ENCODE results near the gene UGT1A7. TPM values are rescaled to one million over a fixed set of nuclear protein-coding genes. Genes with fewer than 3 reads are reported as not detected.

The UGT1A7 gene
- total RNA-seq, 1 donor = not detected

- no peak for TF ChIP-seq CTCF (IDR thresholded peaks at IDR 0.05; ENCODE audit: insufficient read depth, low read depth, low read length)
- no peak overlapping the region for H3K4me3 ChIP-seq (ENCODE audit: low read depth, low read length)
- no peak for DNase-seq (ENCODE audit: low read depth)
Observed at GRCh38 chr2:233690444-233690843, 8.7 kb downstream of the UGT1A7 start.

- no peak for DNase-seq (ENCODE audit: low read depth)
- TF ChIP-seq CTCF (IDR thresholded peaks at IDR 0.05; ENCODE audit: insufficient read depth, low read depth, low read length) = no peak
- no peak overlapping the region for H3K4me3 ChIP-seq (ENCODE audit: low read depth, low read length)
Observed at GRCh38 chr2:233691443-233692433, 10.0 kb downstream of the UGT1A7 start.

- H3K4me3 ChIP-seq (ENCODE audit: low read depth, low read length) = no peak within 1 kb of the TSS
- no peak for DNase-seq (ENCODE audit: low read depth)
- TF ChIP-seq CTCF (IDR thresholded peaks at IDR 0.05; ENCODE audit: insufficient read depth, low read depth, low read length) = no peak
Observed at GRCh38 chr2:233692648-233693047, 10.9 kb downstream of the UGT1A7 start, which contains the start of gene UGT1A6. Gene UGT1A6, plus strand, starts transcription at chr2:233692890. Its CDS starts 115 bp downstream, at chr2:233693005.

- no peak for DNase-seq (ENCODE audit: low read depth)
- no peak for TF ChIP-seq CTCF (IDR thresholded peaks at IDR 0.05; ENCODE audit: insufficient read depth, low read depth, low read length)
- H3K4me3 ChIP-seq (ENCODE audit: low read depth, low read length) = no peak overlapping the region
Observed at GRCh38 chr2:233693963-233694362, 12.3 kb downstream of the UGT1A7 start.

GRCh38 chr2:233698740-233699139, 17.0 kb downstream of the UGT1A7 start:
- H3K4me3 ChIP-seq (ENCODE audit: low read depth, low read length) = no peak overlapping the region
- TF ChIP-seq CTCF (IDR thresholded peaks at IDR 0.05; ENCODE audit: insufficient read depth, low read depth, low read length) = no peak
- DNase-seq (ENCODE audit: low read depth) = no peak

- DNase-seq (ENCODE audit: low read depth) = no peak
- no peak overlapping the region for H3K4me3 ChIP-seq (ENCODE audit: low read depth, low read length)
- TF ChIP-seq CTCF (IDR thresholded peaks at IDR 0.05; ENCODE audit: insufficient read depth, low read depth, low read length) = no peak
Observed at GRCh38 chr2:233699424-233700027, 17.8 kb downstream of the UGT1A7 start.

Measured in fibroblast of villous mesenchyme (primary cell).